HG03280 (cell line): ENCODE measurements around the gene GNAT1.
A peak's percentile ranks its signal among the peaks of the same experiment; 100 is the strongest.
"Not testable (repeated sequence)": the region's sequence is repeated elsewhere in the genome, so short reads cannot be mapped to it uniquely, and the experiment has no call there.

ENCODE experiments used
- ATAC-seq: cut with Tn5 transposase; IDR thresholded peaks from one replicate; pipeline ENCODE4 v1.9.1; 2021; ENCODE audit warnings: mild to moderate bottlenecking, moderate library complexity; ENCODE audit not compliant: unreplicated experiment

Gene GNAT1

GRCh38 chr3:50217681-50218080 is 26.3 kb downstream of the GNAT1 start:
- ATAC-seq, result no peak

DNA sequence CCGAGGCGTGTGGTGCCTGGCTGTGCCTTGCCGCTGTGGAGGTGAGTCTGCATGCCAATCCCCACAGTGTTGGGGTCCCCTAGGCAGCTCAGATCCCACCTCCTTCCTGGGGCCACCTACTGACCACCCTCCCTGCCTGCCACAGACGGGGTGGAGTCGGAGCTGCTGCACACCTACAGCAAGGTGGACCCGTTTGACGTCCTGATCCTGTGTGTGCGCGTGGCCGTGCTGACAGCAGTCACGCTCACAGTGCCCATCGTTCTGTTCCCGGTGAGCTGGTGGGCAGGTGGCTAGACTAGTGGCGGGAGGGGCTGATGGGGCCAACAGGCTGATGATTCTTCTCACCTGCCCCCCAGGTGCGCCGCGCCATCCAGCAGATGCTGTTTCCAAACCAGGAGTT is 27.0 kb downstream of the GNAT1 start:
- no peak for ATAC-seq

DNA sequence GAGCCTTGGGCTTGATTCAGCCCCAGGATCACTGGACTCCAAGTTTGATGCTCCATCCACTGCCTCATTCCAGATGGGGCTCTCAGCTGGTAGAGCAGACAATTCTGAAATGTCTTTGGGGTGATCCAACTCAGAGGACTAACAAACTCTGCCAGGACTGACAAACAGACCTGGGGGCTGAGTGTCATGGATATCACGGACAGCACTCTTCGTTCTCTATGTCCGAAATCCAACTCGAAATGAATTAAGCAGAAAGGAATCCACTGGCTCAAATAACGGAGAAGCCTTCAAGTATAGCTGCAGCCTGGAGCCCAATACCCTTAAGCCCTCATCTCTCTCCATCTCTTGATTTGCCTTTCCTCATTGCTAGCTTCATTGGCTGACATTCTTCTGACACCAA is 27.9 kb downstream of the GNAT1 start:
- ATAC-seq, result no peak

- no peak for ATAC-seq
These were observed 28.7 kb downstream of the GNAT1 start for GRCh38 chr3:50220109-50220508.

DNA sequence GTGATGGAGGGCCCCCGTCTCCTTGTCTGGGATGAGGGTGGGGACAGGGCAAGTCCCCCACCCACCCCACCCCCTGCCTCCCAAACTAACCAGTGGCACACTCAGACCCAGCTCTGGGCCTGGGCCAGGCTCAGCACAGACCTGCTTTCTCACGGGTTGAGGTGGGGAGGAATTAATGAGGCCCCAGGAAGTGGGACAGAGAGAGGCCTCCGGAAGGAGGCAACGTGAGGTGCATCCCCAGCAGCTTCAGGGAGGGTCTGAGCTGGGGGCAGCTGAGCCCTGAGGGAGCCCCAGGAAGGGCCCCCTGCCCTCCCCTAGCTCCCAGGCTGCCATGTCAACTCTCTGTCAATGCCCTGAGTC is 29.6 kb downstream of the GNAT1 start:
- no peak for ATAC-seq

- ATAC-seq, result no peak
These were observed 30.2 kb downstream of the GNAT1 start for GRCh38 chr3:50221411-50222168.

DNA sequence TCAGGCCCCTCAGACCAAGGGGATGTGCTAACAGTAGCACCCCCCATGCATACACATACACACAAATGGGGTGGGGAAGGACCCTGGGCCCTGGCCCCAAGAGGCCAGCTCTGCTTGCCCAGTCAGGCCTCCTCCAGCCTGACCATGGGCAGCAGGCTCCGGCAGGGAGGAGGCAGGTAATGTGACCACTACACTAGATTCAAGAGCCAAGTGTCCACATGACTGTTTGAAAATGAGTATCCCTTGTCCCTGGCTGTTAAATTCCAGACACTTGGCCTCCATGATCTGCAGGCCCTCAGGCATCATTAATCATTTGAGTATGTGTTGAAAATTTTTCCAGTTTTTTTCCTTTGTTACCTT is 30.7 kb downstream of the GNAT1 start:
- ATAC-seq, result no peak

DNA sequence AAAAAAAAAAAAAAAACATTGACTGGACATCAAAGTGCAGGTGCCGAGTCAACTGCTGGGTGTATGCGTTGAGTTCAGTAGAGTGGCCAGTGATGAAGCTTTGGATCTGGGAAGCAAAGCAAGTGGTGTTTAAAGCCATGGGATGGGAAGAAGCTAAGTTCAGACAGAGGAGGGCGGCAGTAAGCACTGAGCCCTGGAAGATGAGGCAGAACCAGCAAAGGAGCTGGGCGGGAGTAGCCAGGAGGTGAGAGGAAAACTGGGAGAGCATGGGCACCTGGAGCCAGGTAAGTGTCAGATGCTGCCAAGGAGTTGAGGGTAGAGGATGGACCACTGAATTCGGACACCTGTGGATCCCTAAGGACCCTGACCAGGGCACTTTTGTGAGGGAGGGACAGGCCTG is 33.2 kb downstream of the GNAT1 start:
- ATAC-seq, result no peak

- ATAC-seq, result peak; percentile 1
These were observed 35.5 kb downstream of the GNAT1 start for GRCh38 chr3:50226888-50227389.

- ATAC-seq, result peak; percentile 88
These were observed 36.2 kb downstream of the GNAT1 start for GRCh38 chr3:50227390-50228183.

DNA sequence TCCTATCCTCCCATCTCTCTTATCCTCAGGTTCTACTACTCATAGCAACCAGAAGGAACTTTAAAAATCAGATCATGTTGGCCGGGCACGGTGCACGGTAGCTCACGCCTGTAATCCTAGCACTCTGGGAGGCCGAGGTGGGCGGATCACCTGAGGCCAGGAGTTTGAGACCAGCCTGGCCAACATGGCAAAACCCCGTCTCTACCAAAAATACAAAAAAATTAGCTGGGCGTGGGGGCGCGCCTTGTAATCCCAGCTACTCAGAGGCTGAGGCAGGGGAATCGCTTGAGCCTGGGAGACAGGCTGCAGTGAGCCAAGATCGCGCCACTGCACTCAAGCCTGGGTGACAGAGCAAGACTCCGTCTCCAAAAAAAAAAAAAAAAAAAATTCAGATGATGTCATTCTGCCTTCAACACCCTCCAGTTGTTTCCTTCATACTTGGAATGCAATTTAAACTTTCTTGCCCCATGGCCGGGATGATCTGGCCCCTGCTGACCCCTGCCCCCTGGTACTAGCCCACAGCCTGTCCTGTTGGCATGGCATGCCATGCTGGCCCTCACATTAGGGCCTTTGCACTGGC is 36.9 kb downstream of the GNAT1 start:
- not testable (repeated sequence) for ATAC-seq

DNA sequence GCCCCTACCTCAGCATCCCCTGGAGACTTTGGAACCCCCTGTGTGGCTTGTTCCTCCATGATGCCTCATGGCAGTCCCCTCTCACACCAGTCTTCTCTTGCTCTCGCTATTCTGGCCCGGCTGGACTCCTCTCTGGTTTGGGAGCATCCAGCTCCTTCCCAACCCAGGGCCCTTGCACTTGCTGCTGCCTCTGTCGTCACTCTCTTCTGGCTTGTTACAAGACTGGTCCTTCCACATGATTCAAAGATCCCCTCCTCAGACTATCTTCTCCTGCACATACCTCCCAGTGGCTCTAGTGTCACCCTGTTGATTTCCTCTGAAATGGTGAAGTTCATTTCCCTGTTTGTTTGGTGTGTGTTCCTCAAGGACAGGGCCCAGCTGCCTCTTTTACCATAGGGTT is 38.1 kb downstream of the GNAT1 start:
- ATAC-seq, result no peak

DNA sequence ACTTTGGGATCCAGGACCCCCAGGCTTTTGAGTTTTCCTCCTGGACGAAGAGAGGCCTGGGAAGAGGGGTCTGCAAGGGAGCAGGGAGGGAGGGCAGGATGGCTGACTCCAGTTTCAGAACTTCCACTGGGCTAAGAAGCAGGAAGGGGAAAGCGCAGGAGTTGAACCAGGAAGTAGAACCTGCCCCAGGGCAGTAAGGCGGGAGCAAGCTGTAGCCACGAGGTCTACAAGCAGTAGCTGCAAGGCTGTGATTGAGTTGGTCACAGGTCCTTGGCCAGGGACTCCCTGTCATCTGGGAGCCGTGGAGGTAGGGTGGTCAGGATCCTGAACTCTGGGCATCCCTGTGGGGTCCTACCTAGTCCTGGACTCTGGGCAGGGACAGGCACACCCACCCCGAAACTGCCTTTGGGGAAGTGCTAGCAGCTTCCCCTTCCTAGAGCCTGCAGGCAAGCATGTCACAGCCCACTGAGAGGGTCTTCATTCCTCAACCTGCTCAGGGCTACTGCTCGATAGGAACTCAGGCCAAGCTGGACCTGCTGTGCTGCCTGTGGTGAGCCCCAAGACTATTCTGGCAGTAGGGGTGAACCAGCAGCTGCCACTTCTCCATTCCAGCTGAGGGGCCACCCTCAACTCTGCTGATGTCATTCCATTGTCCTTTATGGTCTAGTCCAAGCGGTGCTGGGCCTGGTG is 38.8 kb downstream of the GNAT1 start:
- no peak for ATAC-seq

- no peak for ATAC-seq
These were observed 39.4 kb downstream of the GNAT1 start for GRCh38 chr3:50230794-50231125.

GRCh38 chr3:50231581-50231980 is 40.2 kb downstream of the GNAT1 start:
- no peak for ATAC-seq

- no peak for ATAC-seq
These were observed 40.9 kb downstream of the GNAT1 start for GRCh38 chr3:50232303-50232702.

- no peak for ATAC-seq
These were observed 41.8 kb downstream of the GNAT1 start for GRCh38 chr3:50233176-50233575.

- ATAC-seq, result peak; percentile 93
These were observed 44.5 kb downstream of the GNAT1 start, which contains the start of gene GNAI2 for GRCh38 chr3:50235716-50236483. Gene GNAI2, plus strand, starts transcription at chr3:50236204. Its CDS starts 132 bp downstream, at chr3:50236336.

- no peak for ATAC-seq
These were observed 45.2 kb downstream of the GNAT1 start for GRCh38 chr3:50236484-50237132.

DNA sequence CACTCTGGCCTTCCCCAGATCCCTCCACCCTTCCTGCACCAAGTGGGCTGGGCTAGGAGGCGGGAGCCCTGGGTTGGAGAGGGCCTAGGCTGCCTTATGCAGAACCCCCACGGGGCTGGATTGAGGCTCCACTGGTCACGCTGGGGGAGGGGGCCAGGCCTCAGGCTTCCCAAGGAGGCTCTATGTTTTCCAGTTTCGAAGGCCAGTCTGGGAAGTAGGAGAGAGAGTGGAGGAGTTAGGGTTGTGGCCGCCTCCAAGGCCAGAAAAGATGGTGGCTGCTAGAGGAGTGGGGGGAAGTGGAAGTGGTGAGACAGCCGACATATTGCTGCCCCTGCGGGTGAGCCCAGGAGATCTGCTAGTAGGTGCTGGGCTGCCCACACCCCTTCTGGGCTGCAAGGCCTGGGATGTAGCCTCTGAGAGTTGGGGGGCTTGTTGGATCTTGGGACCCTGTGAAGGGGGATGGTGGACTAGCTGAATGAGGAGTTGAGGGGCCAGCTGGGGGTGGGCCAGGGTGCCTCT is 45.8 kb downstream of the GNAT1 start:
- no peak for ATAC-seq
